Measurements from ENCODE around the gene C22orf39. TPM values are rescaled to one million over a fixed set of nuclear protein-coding genes. Genes with fewer than 3 reads are reported as not detected.

Gene C22orf39
- total RNA-seq, 1 donor from 2014 or later, result 36.4 TPM

- no peaks in the 10 kb centered on the region for H3K9me3 ChIP-seq
- no peaks in the 10 kb centered on the region for H3K4me1 ChIP-seq
- TF ChIP-seq CTCF (IDR thresholded peaks at IDR 0.05), result no peak
- ATAC-seq, result no peak
- intact Hi-C loops (cut with DNase I), result no loop called here
- DNase-seq, result no peak
- H3K27ac ChIP-seq, result no peak overlapping the region
- no peaks in the 10 kb centered on the region for H3K27me3 ChIP-seq (ENCODE audit: low read depth)
- no peak overlapping the region for H3K4me3 ChIP-seq
- H3K36me3 ChIP-seq, result peaks cover 100% of the 10 kb centered on the region
Observed at GRCh38 chr22:19393704-19394103, 53.8 kb downstream of the C22orf39 start.

Other genes starting within 250 kb of the C22orf39 start
- 6.8 TPM for gene CLTCL1, start 156.0 kb downstream of the C22orf39 start, total RNA-seq
- 27.9 TPM for gene HIRA, start 16.0 kb downstream of the C22orf39 start, total RNA-seq
- 23.2 TPM for gene MRPL40, start 15.2 kb downstream of the C22orf39 start, total RNA-seq
- gene UFD1, start 31.5 kb upstream of the C22orf39 start, total RNA-seq, result 36.7 TPM
- gene CDC45, start 32.2 kb upstream of the C22orf39 start, total RNA-seq, result 1.4 TPM
- gene CLDN5, start 76.7 kb upstream of the C22orf39 start, total RNA-seq, result 213 TPM

All from lower lobe of right lung (tissue), 2 donors.